Measurements from ENCODE around the gene ALG11.

Gene ALG11, protein sequence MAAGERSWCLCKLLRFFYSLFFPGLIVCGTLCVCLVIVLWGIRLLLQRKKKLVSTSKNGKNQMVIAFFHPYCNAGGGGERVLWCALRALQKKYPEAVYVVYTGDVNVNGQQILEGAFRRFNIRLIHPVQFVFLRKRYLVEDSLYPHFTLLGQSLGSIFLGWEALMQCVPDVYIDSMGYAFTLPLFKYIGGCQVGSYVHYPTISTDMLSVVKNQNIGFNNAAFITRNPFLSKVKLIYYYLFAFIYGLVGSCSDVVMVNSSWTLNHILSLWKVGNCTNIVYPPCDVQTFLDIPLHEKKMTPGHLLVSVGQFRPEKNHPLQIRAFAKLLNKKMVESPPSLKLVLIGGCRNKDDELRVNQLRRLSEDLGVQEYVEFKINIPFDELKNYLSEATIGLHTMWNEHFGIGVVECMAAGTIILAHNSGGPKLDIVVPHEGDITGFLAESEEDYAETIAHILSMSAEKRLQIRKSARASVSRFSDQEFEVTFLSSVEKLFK

GRCh38 chr13:52011632-52012511 is at the start of gene ALG11:
Gene ALG11 (plus strand): TSS chr13:52012398. CDS start chr13:52012419, 21 bp downstream.
- peak within 1 kb of the TSS; percentile 92 for H3K27ac ChIP-seq (ENCODE audit: low read length)
- H3K9me3 ChIP-seq (ENCODE audit: control insufficient read depth in 1 of 2, low read length in 2 of 2): no peaks in the 10 kb centered on the region
- H3K4me3 ChIP-seq (ENCODE audit: low read depth in 1 of 2, low read length in 2 of 2): peak within 1 kb of the TSS; percentile 100
- H3K27me3 ChIP-seq (ENCODE audit: low read depth, low read length): no peaks in the 10 kb centered on the region
- H3K36me3 ChIP-seq (ENCODE audit: control insufficient read depth in 1 of 2, insufficient read depth in 2 of 2, low read length in 2 of 2): no peaks in the 10 kb centered on the region
- H3K4me1 ChIP-seq (ENCODE audit: control insufficient read depth in 1 of 2, insufficient read depth in 2 of 2, low read length in 2 of 2): peaks cover 9 to 24% of the 10 kb centered on the region in 2 donors

DNA sequence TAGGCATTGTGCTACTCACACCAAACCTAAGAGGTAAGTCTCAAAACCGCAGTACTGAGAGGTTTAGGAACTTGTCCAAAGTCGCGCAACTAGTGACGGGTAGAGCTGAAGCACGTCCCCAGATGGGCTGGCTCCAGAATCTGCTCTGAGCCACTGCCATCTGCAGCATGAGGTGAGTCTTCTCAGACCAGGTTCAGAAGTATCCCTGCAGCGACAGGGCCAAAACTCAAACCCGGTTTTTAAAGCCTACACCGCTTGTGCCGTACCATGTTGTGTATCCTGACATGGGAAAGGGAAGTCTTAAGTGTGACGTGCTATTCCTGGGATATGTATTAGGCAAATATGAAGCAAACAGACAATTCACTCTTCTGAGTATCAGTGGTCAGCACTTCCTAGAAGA is 46.0 kb upstream of the ALG11 start:
- H3K27ac ChIP-seq (ENCODE audit: low read length): no peak overlapping the region
- no peak overlapping the region for H3K4me3 ChIP-seq (ENCODE audit: low read depth in 1 of 2, low read length in 2 of 2)
- no peaks in the 10 kb centered on the region for H3K4me1 ChIP-seq (ENCODE audit: control insufficient read depth in 1 of 2, insufficient read depth in 2 of 2, low read length in 2 of 2)
- H3K36me3 ChIP-seq (ENCODE audit: control insufficient read depth in 1 of 2, insufficient read depth in 2 of 2, low read length in 2 of 2): peaks cover 4 to 5% of the 10 kb centered on the region in 2 donors
- no peaks in the 10 kb centered on the region for H3K27me3 ChIP-seq (ENCODE audit: low read depth, low read length)
- H3K9me3 ChIP-seq (ENCODE audit: control insufficient read depth in 1 of 2, low read length in 2 of 2): no peaks in the 10 kb centered on the region

GRCh38 chr13:51967482-51968446 is 44.4 kb upstream of the ALG11 start:
- H3K27me3 ChIP-seq (ENCODE audit: low read depth, low read length): no peaks in the 10 kb centered on the region
- no peak overlapping the region for H3K4me3 ChIP-seq (ENCODE audit: low read depth in 1 of 2, low read length in 2 of 2)
- H3K4me1 ChIP-seq (ENCODE audit: control insufficient read depth in 1 of 2, insufficient read depth in 2 of 2, low read length in 2 of 2): no peaks in the 10 kb centered on the region
- H3K27ac ChIP-seq (ENCODE audit: low read length): no peak overlapping the region
- H3K36me3 ChIP-seq (ENCODE audit: control insufficient read depth in 1 of 2, insufficient read depth in 2 of 2, low read length in 2 of 2): peaks cover 4 to 5% of the 10 kb centered on the region in 2 donors
- no peaks in the 10 kb centered on the region for H3K9me3 ChIP-seq (ENCODE audit: control insufficient read depth in 1 of 2, low read length in 2 of 2)

- Histone ChIP-seq H3K27ac (ENCODE audit: low read length) (no peak overlapping the region), H3K36me3 (ENCODE audit: control insufficient read depth in 1 of 2, insufficient read depth in 2 of 2, low read length in 2 of 2) (peaks cover 4 to 8% of the 10 kb centered on the region in 2 donors), H3K9me3 (ENCODE audit: control insufficient read depth in 1 of 2, low read length in 2 of 2) (no peaks in the 10 kb centered on the region), H3K4me3 (ENCODE audit: low read depth in 1 of 2, low read length in 2 of 2) (no peak overlapping the region), H3K4me1 (ENCODE audit: control insufficient read depth in 1 of 2, insufficient read depth in 2 of 2, low read length in 2 of 2) (no peaks in the 10 kb centered on the region), H3K27me3 (ENCODE audit: low read depth, low read length) (no peaks in the 10 kb centered on the region)
Measured at GRCh38 chr13:51970349-51970748, 41.8 kb upstream of the ALG11 start.

- H3K27me3 ChIP-seq (ENCODE audit: low read depth, low read length): no peaks in the 10 kb centered on the region
- no peak overlapping the region for H3K27ac ChIP-seq (ENCODE audit: low read length)
- H3K4me3 ChIP-seq (ENCODE audit: low read depth in 1 of 2, low read length in 2 of 2): no peak overlapping the region
- peaks cover 4 to 8% of the 10 kb centered on the region in 2 donors for H3K36me3 ChIP-seq (ENCODE audit: control insufficient read depth in 1 of 2, insufficient read depth in 2 of 2, low read length in 2 of 2)
- no peaks in the 10 kb centered on the region for H3K4me1 ChIP-seq (ENCODE audit: control insufficient read depth in 1 of 2, insufficient read depth in 2 of 2, low read length in 2 of 2)
- no peaks in the 10 kb centered on the region for H3K9me3 ChIP-seq (ENCODE audit: control insufficient read depth in 1 of 2, low read length in 2 of 2)
Measured at GRCh38 chr13:51971520-51972426, 40.4 kb upstream of the ALG11 start.

- Histone ChIP-seq H3K4me3 (ENCODE audit: low read depth in 1 of 2, low read length in 2 of 2) (no peak overlapping the region), H3K9me3 (ENCODE audit: control insufficient read depth in 1 of 2, low read length in 2 of 2) (no peaks in the 10 kb centered on the region), H3K4me1 (ENCODE audit: control insufficient read depth in 1 of 2, insufficient read depth in 2 of 2, low read length in 2 of 2) (no peaks in the 10 kb centered on the region), H3K36me3 (ENCODE audit: control insufficient read depth in 1 of 2, insufficient read depth in 2 of 2, low read length in 2 of 2) (peaks cover 3 to 4% of the 10 kb centered on the region in 2 donors), H3K27me3 (ENCODE audit: low read depth, low read length) (no peaks in the 10 kb centered on the region), H3K27ac (ENCODE audit: low read length) (no peak overlapping the region)
Measured at GRCh38 chr13:51974482-51974881, 37.7 kb upstream of the ALG11 start.

DNA sequence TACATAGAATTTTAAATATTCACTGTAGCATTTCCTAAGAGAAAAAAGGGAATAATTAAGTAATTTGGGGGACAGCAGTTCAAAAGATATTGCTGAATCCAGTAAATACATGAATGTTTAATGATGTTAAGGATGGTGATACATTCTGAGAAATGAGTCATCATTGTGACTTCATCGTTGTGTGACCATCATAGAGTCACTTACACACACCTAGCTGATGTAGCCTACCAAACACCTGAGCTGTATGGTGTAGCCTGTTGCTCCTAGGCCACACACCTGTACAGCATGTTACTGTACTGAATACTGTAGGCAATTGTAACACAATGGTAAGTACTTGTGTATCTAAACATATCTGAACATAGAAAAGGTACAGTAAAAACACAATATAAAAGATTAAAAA is 35.8 kb upstream of the ALG11 start:
- Histone ChIP-seq H3K9me3 (ENCODE audit: control insufficient read depth in 1 of 2, low read length in 2 of 2) (no peaks in the 10 kb centered on the region), H3K27me3 (ENCODE audit: low read depth, low read length) (no peaks in the 10 kb centered on the region), H3K4me3 (ENCODE audit: low read depth in 1 of 2, low read length in 2 of 2) (no peak overlapping the region), H3K27ac (ENCODE audit: low read length) (no peak overlapping the region), H3K4me1 (ENCODE audit: control insufficient read depth in 1 of 2, insufficient read depth in 2 of 2, low read length in 2 of 2) (no peaks in the 10 kb centered on the region), H3K36me3 (ENCODE audit: control insufficient read depth in 1 of 2, insufficient read depth in 2 of 2, low read length in 2 of 2) (peaks cover 0 to 3% of the 10 kb centered on the region in 2 donors)

DNA sequence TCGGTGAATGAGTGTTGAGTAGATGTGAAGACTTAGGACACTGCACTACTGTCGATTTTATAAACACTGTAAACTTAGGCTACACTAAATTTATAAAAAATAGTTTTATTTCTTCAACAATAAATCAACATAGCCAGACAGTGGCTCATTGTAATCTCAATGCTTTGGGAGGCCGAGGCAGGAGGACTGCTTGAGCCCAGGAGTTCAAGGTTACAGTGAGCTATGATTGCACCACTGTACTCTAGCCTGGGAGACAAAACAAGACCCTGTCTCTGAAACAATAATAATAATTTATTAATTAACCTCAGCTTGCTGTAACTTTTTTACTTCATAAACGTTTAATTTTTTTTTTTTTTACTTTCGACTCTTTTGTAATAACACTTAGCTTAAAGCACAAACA is 35.3 kb upstream of the ALG11 start:
- no peak overlapping the region for H3K4me3 ChIP-seq (ENCODE audit: low read depth in 1 of 2, low read length in 2 of 2)
- peaks cover 0 to 3% of the 10 kb centered on the region in 2 donors for H3K36me3 ChIP-seq (ENCODE audit: control insufficient read depth in 1 of 2, insufficient read depth in 2 of 2, low read length in 2 of 2)
- no peaks in the 10 kb centered on the region for H3K9me3 ChIP-seq (ENCODE audit: control insufficient read depth in 1 of 2, low read length in 2 of 2)
- H3K4me1 ChIP-seq (ENCODE audit: control insufficient read depth in 1 of 2, insufficient read depth in 2 of 2, low read length in 2 of 2): no peaks in the 10 kb centered on the region
- no peak overlapping the region for H3K27ac ChIP-seq (ENCODE audit: low read length)
- no peaks in the 10 kb centered on the region for H3K27me3 ChIP-seq (ENCODE audit: low read depth, low read length)

GRCh38 chr13:51977625-51978024 is 34.6 kb upstream of the ALG11 start:
- no peak overlapping the region for H3K4me3 ChIP-seq (ENCODE audit: low read depth in 1 of 2, low read length in 2 of 2)
- H3K36me3 ChIP-seq (ENCODE audit: control insufficient read depth in 1 of 2, insufficient read depth in 2 of 2, low read length in 2 of 2): peaks cover 0 to 3% of the 10 kb centered on the region in 2 donors
- H3K9me3 ChIP-seq (ENCODE audit: control insufficient read depth in 1 of 2, low read length in 2 of 2): no peaks in the 10 kb centered on the region
- no peaks in the 10 kb centered on the region for H3K4me1 ChIP-seq (ENCODE audit: control insufficient read depth in 1 of 2, insufficient read depth in 2 of 2, low read length in 2 of 2)
- H3K27me3 ChIP-seq (ENCODE audit: low read depth, low read length): no peaks in the 10 kb centered on the region
- no peak overlapping the region for H3K27ac ChIP-seq (ENCODE audit: low read length)
